NCI-H1417 treated with DMSO at 0.1 percent for 48 hours (cell line): Measurements from ENCODE around the gene DLGAP4.

Source experiments
- DNase-seq: peaks from one replicate; lab custom pipeline; 2025; lab: John Stamatoyannopoulos, UW

DLGAP4 gene

GRCh38 chr20:36565520-36565919, 259.4 kb downstream of the DLGAP4 start:
- no peak for DNase-seq

GRCh38 chr20:36569847-36570429, 263.8 kb downstream of the DLGAP4 start:
- no peak for DNase-seq

DNA sequence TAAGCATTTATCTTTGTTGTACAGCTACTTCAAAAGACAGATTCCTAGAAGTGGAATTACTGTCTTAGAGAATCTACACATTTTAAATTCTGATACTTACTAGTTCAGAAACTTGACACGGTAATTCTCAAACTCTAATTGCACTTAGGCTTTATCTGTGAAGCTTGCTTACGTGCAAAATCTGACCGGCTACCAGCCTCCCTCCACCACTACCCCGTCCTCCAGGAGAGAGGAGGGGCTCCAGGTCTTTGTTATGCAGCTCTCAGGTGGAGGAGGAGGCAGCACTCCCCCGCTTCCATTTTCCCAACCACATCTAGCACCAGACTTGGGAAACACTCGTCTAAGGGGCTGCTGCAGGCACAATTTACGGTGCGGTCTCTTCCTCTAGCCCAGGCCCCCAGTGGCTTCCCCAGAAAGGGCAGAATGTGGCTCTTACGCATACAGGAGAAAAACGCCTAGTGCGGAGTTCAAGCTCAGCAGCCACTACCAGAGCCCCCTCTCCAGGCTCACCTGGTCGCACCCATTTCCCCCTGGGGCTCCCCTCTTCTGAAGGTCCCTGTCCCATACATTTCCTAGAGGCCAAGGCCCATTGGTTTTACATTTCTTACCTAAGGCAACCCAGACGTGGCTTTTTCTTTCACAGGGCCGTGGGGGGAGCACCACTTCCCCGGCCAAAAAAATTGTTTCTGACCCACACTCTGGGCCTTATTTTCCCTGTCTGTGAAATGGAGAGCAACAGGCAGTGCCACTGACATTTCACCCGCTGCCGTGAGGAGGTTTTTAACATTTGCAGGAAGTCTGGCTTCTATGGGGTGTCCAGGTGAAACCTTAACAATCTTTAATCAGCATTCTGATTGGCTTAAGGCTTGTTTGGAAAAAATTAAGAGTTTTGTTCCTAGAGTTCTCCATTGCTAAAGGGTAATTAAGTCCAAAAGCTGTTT, 265.7 kb downstream of the DLGAP4 start:
- DNase-seq: no peak

- no peak for DNase-seq
Observed at GRCh38 chr20:36572701-36573102, 266.6 kb downstream of the DLGAP4 start.

DNA sequence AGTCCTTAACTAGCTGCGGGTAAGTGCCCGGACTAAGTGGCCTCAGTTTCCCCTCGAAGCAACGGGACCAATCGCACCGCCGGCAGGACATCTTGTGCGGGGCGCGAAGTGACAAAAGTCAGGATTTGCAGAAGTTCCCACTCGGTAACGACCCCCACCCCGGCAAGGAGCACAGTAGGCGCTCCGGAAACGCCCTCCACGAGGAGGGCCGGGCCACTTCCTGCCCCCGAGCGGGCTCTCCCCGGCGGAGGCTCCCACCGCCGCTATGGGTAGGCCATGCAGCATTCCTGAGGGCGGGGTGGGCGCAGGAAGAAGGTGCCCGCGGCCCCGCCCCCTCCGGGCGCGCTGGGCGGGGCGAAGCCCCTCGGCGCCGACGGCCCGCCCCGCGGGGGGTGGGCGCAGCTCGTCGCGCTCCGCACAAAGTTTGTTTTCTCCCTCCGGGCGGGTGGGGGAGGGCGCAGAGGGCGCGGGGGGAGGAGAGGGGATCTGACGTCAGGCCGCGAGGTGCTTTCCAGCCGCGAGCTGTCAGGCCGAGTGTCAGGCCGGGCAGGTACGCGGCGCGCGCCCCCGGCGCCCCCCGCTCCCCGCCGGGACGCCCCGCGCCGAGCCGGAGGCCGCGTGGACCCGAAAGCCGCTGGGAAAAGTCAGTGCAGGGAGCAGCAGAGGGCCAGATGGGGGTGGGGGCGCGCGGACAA, 267.1 kb downstream of the DLGAP4 start, which contains the start of gene TGIF2:
TGIF2 (plus strand) TSS at position 495 of the 695 bp plus-strand sequence. CDS start 5,178 bp downstream, outside the sequence.
- no peak for DNase-seq

DNA sequence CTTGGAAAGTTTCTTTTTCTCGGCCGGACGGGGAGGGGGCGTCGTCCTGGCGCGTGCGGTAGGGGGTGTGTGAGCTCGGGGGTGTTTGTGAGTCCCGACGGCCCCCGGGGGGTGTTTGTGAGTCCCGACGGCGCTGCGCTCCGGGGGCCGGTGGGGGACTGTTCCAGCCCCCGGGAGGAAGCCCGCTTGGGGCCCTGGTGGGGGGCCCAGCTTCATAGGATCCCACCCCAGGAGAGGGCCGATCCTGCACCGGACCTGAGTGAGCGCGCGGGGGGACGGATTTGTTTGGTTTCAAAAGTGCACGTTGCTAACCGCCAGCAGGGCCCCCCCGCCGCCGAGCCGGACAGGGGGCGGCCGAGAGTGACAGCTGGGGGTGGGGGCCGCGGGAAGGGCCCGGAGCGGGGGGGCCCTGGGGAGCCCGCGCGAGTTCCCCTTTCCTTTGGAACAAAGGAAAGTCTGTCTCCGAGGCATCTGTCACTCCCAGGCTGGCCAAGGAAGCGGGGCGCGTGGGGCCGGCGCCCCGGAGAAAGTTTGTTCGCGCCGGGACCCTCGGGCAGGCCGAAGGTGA, 267.7 kb downstream of the DLGAP4 start:
- DNase-seq: no peak

- DNase-seq: no peak
Observed at GRCh38 chr20:36574366-36575135, 268.4 kb downstream of the DLGAP4 start.

- no peak for DNase-seq
Observed at GRCh38 chr20:36576081-36576445, 269.9 kb downstream of the DLGAP4 start.
